ENCODE results near the gene CDC25A.

DNA sequence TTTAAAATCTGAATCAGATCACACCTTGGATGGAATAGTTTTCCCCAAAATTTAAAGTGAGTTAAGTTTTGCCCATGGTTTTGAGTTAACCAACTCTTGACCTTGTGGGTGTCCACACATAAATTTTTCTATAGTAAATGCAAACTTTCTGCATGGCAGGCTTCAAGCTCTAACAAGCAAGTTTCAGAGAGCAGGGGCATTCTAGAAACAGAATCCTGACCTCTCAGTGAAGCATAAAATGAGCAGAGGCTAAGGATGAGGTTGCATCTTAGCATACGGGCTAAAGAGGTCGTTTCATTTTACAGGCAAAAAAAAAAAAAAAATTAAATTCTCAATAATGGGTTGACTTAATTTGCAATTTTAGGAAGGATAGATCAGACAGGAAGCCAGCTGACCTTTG, 32.1 kb downstream of the CDC25A start:
- TF ChIP-seq, protein P1, sequence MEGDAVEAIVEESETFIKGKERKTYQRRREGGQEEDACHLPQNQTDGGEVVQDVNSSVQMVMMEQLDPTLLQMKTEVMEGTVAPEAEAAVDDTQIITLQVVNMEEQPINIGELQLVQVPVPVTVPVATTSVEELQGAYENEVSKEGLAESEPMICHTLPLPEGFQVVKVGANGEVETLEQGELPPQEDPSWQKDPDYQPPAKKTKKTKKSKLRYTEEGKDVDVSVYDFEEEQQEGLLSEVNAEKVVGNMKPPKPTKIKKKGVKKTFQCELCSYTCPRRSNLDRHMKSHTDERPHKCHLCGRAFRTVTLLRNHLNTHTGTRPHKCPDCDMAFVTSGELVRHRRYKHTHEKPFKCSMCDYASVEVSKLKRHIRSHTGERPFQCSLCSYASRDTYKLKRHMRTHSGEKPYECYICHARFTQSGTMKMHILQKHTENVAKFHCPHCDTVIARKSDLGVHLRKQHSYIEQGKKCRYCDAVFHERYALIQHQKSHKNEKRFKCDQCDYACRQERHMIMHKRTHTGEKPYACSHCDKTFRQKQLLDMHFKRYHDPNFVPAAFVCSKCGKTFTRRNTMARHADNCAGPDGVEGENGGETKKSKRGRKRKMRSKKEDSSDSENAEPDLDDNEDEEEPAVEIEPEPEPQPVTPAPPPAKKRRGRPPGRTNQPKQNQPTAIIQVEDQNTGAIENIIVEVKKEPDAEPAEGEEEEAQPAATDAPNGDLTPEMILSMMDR (IDR thresholded peaks at IDR 0.05) = no peak
- TF ChIP-seq POLR2AphosphoS5 (IDR thresholded peaks at IDR 0.05) (no peak), POLR2A (IDR thresholded peaks at IDR 0.05) (no peak)
